Hepatocyte (in vitro differentiated cells): ENCODE measurements around the gene NR1H4. TPM values are rescaled to one million over a fixed set of nuclear protein-coding genes. Genes with fewer than 3 reads are reported as not detected.

Experiments
- DNase-seq: peaks from one replicate; pipeline ENCODE4 v3.0.0-alpha.2; 2016; ENCODE audit warnings: low spot score
- H2AFZ ChIP-seq: fragments of 200-600 bp; sonication (generic); 2 replicates; pipeline ENCODE4 v1.6.0; 2016; ENCODE audit warnings: antibody characterized with exemption, mild to moderate bottlenecking
- H3K27ac ChIP-seq: fragments of 200-600 bp; sonication (generic); 2 replicates; pipeline ENCODE4 v1.5.1; 2016; ENCODE audit warnings: mild to moderate bottlenecking
- H3K27me3 ChIP-seq: fragments of 200-600 bp; sonication (generic); 2 replicates; pipeline ENCODE4 v1.6.1; 2016
- H3K36me3 ChIP-seq: fragments of 200-600 bp; sonication (generic); replicated peaks from 2 replicates; pipeline ENCODE4 v1.5.1; 2016; ENCODE audit warnings: low read depth; ENCODE audit not compliant: insufficient read depth
- H3K4me1 ChIP-seq: fragments of 200-600 bp; sonication (generic); 2 replicates; pipeline ENCODE4 v1.5.1; 2016; ENCODE audit warnings: mild to moderate bottlenecking, moderate library complexity; ENCODE audit not compliant: insufficient read depth
- H3K4me2 ChIP-seq: fragments of 200-600 bp; sonication (generic); 2 replicates; pipeline ENCODE4 v1.6.0; 2016
- H3K4me3 ChIP-seq: fragments of 200-600 bp; sonication (generic); 2 replicates; pipeline ENCODE4 v1.5.1; 2016; ENCODE audit warnings: mild to moderate bottlenecking
- H3K79me2 ChIP-seq: fragments of 200-600 bp; sonication (generic); 2 replicates; pipeline ENCODE4 v1.6.0; 2017; ENCODE audit warnings: mild to moderate bottlenecking
- H3K9me2 ChIP-seq: fragments of 200-600 bp; sonication (generic); replicated peaks from 2 replicates; pipeline ENCODE4 v1.6.0; 2017; ENCODE audit warnings: mild to moderate bottlenecking; ENCODE audit not compliant: insufficient read depth
- H3K9me3 ChIP-seq: fragments of 200-600 bp; sonication (generic); 2 replicates; pipeline ENCODE4 v1.5.1; 2016; ENCODE audit warnings: low read depth, mild to moderate bottlenecking
- H4K20me1 ChIP-seq: fragments of 200-600 bp; sonication (generic); 2 replicates; pipeline ENCODE4 v1.6.0; 2016; ENCODE audit warnings: mild to moderate bottlenecking; ENCODE audit not compliant: insufficient read depth, poor library complexity, severe bottlenecking
- CTCF ChIP-seq: fragments of 200-600 bp; sonication (generic); IDR thresholded peaks from 2 replicates; pipeline ENCODE4 v1.5.1; 2016; ENCODE audit warnings: antibody characterized with exemption, mild to moderate bottlenecking; ENCODE audit not compliant: poor library complexity
- EZH2 ChIP-seq: fragments of 200-600 bp; sonication (generic); IDR thresholded peaks from 2 replicates; pipeline ENCODE4 v1.6.1; 2016; ENCODE audit warnings: antibody characterized with exemption, mild to moderate bottlenecking, borderline replicate concordance
- EZH2phosphoT487 ChIP-seq: fragments of 200-600 bp; sonication (generic); IDR thresholded peaks from one replicate; pipeline ENCODE4 v1.6.1; 2018; ENCODE audit warnings: antibody characterized with exemption, mild to moderate bottlenecking, low read depth, moderate library complexity; ENCODE audit not compliant: unreplicated experiment, severe bottlenecking
- WGBS: methylation state at CpG from one replicate; pipeline ENCODE4 v1.1.6; 2016; ENCODE audit warnings: low lambda C conversion rate; ENCODE audit errors: missing lambda C conversion rate; 5-methylcytosine and 5-hydroxymethylcytosine counted together
- polyA plus RNA-seq: library from polyadenylated mRNA; unstranded; fragments of >200 nt; fragmentation: Nextera tagmentation; extraction: Ambion mirVana; gene quantifications from 2 replicates; pipeline ENCODE4 v1.2.1, GENCODE V29; 2016
- total RNA-seq: library from RNA; depleted of rRNA; stranded (reverse); fragments of >200 nt; gene quantifications from 2 replicates; pipeline ENCODE4 v1.2.3, GENCODE V29; 2014

The NR1H4 gene
- total and polyA plus RNA-seq, 2 experiments from 2014 or later, result 12.4 to 39.0 TPM

- TF ChIP-seq EZH2phosphoT487 (no peak), EZH2 (no peak), CTCF (no peak)
- DNase-seq, result no peak
- no peaks in the 10 kb centered on the region for H3K9me2 ChIP-seq
- no peaks in the 10 kb centered on the region for H3K4me1 ChIP-seq
- H3K4me2 ChIP-seq, result no peak overlapping the region
- no peaks in the 10 kb centered on the region for H3K27me3 ChIP-seq
- H3K27ac ChIP-seq, result no peak overlapping the region
- no peaks in the 10 kb centered on the region for H3K36me3 ChIP-seq
- no peaks in the 10 kb centered on the region for H4K20me1 ChIP-seq
- no peaks in the 10 kb centered on the region for H3K9me3 ChIP-seq
- no peaks in the 10 kb centered on the region for H3K79me2 ChIP-seq
- WGBS, result 85% methylated on average over 1 of the region's 1 CpG
- H3K4me3 ChIP-seq, result no peak overlapping the region
- H2AFZ ChIP-seq, result no peak overlapping the region
Observed at GRCh38 chr12:100490056-100490455, 16.4 kb downstream of the NR1H4 start.

- Histone ChIP-seq H3K9me2 (no peaks in the 10 kb centered on the region), H3K4me3 (no peak overlapping the region), H2AFZ (no peak overlapping the region), H3K27me3 (no peaks in the 10 kb centered on the region), H3K27ac (no peak overlapping the region), H3K79me2 (no peaks in the 10 kb centered on the region), H3K4me2 (no peak overlapping the region), H4K20me1 (no peaks in the 10 kb centered on the region), H3K9me3 (no peaks in the 10 kb centered on the region), H3K36me3 (no peaks in the 10 kb centered on the region), H3K4me1 (no peaks in the 10 kb centered on the region)
- no peak for TF ChIP-seq EZH2
- TF ChIP-seq EZH2phosphoT487, result no peak
- no peak for TF ChIP-seq CTCF
- WGBS, result 80% methylated on average over 4 of the region's 4 CpGs
- no peak for DNase-seq
Observed at GRCh38 chr12:100491104-100491503, 17.4 kb downstream of the NR1H4 start.

- H3K9me3 ChIP-seq, result no peaks in the 10 kb centered on the region
- no peaks in the 10 kb centered on the region for H4K20me1 ChIP-seq
- H2AFZ ChIP-seq, result no peak overlapping the region
- H3K4me3 ChIP-seq, result no peak overlapping the region
- H3K4me1 ChIP-seq, result no peaks in the 10 kb centered on the region
- no peak overlapping the region for H3K4me2 ChIP-seq
- no peaks in the 10 kb centered on the region for H3K27me3 ChIP-seq
- WGBS, result 83% methylated on average over 6 of the region's 6 CpGs
- no peaks in the 10 kb centered on the region for H3K9me2 ChIP-seq
- no peaks in the 10 kb centered on the region for H3K79me2 ChIP-seq
- no peaks in the 10 kb centered on the region for H3K36me3 ChIP-seq
- no peak for DNase-seq
- no peak for TF ChIP-seq CTCF
- no peak for TF ChIP-seq EZH2
- no peak for TF ChIP-seq EZH2phosphoT487
- H3K27ac ChIP-seq, result no peak overlapping the region
Observed at GRCh38 chr12:100493396-100494012, 19.8 kb downstream of the NR1H4 start.

- H4K20me1 ChIP-seq, result no peaks in the 10 kb centered on the region
- WGBS, result 77% methylated on average over 2 of the region's 2 CpGs
- no peaks in the 10 kb centered on the region for H3K79me2 ChIP-seq
- H3K36me3 ChIP-seq, result no peaks in the 10 kb centered on the region
- no peaks in the 10 kb centered on the region for H3K9me3 ChIP-seq
- no peak overlapping the region for H3K4me2 ChIP-seq
- no peak overlapping the region for H2AFZ ChIP-seq
- no peak overlapping the region for H3K27ac ChIP-seq
- TF ChIP-seq EZH2phosphoT487, result no peak
- no peak for TF ChIP-seq EZH2
- no peak for TF ChIP-seq CTCF
- peaks cover 2% of the 10 kb centered on the region for H3K4me1 ChIP-seq
- DNase-seq, result no peak
- no peaks in the 10 kb centered on the region for H3K27me3 ChIP-seq
- H3K4me3 ChIP-seq, result no peak overlapping the region
- H3K9me2 ChIP-seq, result no peaks in the 10 kb centered on the region
Observed at GRCh38 chr12:100494026-100494425, 20.4 kb downstream of the NR1H4 start.
